Measurements from ENCODE around the gene PHYKPL.

PHYKPL gene

GRCh38 chr5:178232124-178232919, at the start of gene PHYKPL:
Gene PHYKPL (minus strand): TSS chr5:178232802. CDS start chr5:178232550, 252 bp downstream.
- DNase-seq (ENCODE audit: low read depth), result no peak

GRCh38 chr5:178282391-178282790, 49.8 kb upstream of the PHYKPL start:
- no peak for DNase-seq (ENCODE audit: low read depth)

DNA sequence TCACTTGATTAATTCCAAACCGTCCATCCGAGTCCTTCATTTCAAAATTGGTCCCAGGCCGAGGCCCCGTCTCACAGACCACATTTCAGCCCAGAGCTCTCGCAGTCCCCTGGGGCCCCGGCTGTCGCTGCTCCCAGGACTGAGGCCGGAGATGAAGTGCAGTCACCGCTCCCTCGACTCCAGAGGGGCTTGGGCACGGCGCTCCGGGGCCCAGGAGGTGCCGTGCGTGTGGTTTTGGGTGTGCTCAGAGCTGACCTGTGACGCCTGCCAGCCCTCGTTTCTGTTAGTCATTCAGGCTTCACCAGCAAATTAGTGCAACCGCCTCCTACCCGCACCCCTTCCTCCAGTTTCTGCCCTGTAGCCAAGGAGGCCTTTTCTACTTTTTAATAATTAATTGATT, 48.7 kb upstream of the PHYKPL start:
- DNase-seq (ENCODE audit: low read depth), result no peak

- DNase-seq (ENCODE audit: low read depth), result no peak
Observed at GRCh38 chr5:178280631-178281030, 48.0 kb upstream of the PHYKPL start.

- peak; percentile 11 for DNase-seq (ENCODE audit: low read depth)
Observed at GRCh38 chr5:178279723-178280438, 47.3 kb upstream of the PHYKPL start.

- DNase-seq (ENCODE audit: low read depth), result no peak
Observed at GRCh38 chr5:178279026-178279722, 46.6 kb upstream of the PHYKPL start.

DNA sequence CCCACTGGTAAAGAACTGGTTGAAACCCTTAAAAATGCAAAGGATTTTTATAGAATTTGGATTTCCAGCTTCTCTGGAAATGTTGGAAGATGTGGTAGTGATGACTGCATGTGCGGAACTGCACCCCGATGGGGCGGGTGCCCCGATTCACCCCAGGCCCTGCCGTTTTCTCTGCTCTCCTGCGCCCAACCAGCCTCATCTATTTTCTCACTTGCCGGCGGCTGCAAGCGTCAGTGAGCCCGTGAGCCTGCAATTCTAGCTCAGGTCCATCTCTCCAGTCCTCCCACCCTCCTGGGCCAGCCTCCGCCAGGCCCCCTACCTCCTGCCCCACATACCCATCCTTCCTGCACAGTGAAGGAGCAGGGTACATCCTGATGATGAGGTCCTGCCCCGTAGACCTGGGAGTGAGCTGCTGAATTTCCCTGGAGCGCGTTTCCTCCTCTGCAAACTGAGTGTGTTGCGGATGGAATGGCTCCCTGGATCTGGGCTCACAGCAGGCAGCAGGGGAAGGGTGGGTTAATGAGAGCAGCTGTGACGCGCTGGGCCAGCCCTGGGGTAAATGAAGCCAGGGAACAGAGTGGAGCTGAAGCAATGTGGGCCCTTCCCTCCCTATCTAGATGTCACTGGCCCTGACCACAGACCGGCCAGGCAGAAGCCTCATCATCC, 45.9 kb upstream of the PHYKPL start:
- no peak for DNase-seq (ENCODE audit: low read depth)

GRCh38 chr5:178277866-178278265, 45.3 kb upstream of the PHYKPL start:
- no peak for DNase-seq (ENCODE audit: low read depth)

GRCh38 chr5:178277346-178277745, 44.7 kb upstream of the PHYKPL start:
- DNase-seq (ENCODE audit: low read depth), result no peak

DNA sequence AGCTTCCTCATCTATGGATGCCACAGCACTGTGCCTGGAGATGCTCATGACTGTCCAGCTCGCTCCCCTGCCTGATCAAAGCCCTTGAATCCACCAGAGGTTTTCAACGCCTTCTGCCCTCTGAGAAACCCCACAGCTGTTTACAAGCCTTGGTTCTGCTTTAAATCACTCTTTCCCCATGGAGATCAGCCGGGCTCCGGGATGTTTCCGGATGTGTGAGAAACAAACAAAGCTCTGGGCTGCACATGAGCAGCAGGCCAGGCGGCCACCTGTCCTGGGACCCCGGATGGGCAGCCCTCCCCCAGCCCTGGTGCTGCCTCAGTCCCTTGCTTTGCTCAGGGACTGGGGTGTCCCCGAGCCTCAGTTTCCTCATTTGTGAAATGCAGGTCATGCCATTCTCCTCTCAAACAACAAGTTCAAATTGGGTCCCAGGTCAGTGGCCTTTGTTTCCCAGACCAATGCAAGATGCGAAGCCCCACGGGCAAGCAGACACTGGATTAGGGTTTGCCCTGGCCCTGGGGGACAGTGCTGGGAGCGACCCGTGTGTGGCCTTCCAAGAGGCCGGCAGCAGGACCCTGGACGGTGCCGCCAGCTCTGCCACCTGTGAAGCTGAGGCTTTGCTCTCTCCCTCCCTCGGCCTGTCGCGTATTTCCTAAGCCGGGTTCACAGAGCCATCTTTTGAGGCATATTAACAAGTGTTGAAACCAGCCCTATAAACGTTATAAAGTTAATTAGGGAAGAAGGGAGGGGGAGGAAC, 42.4 kb upstream of the PHYKPL start:
- DNase-seq (ENCODE audit: low read depth), result no peak

- no peak for DNase-seq (ENCODE audit: low read depth)
Observed at GRCh38 chr5:178273665-178274541, 41.3 kb upstream of the PHYKPL start.

GRCh38 chr5:178273041-178273440, 40.4 kb upstream of the PHYKPL start:
- no peak for DNase-seq (ENCODE audit: low read depth)

DNA sequence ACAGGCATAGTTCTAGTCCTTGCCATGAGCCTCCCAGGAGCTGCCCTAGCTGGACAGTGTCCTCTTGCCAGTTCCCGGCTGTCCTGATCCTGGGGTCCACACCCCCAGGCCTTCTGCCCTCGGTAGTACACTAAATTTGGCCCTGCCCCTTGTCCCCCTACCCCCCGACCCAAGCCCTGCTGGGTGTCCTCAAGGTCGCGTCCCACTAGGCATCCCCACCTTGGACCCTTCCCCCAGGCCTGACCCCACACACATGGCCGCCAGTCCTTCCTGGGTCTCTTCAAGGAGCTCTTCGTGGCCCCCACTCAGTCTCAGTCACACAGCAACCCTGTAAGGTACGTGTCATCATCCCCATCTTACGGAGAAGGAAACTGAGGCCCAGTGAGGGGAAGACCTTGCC, 40.0 kb upstream of the PHYKPL start:
- no peak for DNase-seq (ENCODE audit: low read depth)

DNA sequence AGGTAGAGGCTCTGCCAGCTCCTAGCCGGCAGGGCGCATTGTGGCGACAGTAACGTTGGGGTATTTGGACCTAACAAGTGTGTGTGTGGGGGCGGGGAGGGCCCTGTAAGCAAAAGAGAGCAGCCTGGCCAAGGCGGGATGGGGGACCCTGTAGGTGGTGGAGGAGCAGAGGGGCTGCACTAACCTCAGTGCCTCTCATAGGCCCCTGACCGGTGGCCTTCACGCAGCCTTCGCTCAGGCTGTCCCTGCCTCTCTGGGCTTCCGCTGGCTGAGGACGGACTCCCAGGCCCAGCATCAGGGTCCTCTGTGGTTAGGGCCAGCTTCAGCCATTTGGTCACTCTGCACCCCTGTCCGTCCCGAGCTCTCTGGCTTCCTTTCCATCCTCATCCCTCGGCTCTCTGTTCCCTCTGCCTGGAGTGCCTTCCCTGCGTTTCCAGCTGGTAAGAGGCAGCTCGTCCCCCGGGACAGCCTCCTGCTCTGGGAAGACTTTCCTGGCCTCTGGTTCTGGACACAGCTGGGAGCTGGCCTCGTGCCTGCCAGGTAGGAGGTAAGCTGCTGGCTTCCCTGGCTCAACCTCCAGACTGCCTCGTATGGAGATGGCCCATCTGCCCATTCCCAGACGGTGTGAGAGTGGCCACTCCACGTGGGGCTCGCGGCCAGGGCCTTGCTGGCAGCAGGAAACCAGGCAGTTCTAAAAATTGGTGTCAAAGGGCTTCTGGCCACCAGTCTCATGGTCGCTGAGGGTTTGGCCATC, 39.3 kb upstream of the PHYKPL start:
- DNase-seq (ENCODE audit: low read depth), result no peak

GRCh38 chr5:178271231-178271630, 38.6 kb upstream of the PHYKPL start:
- no peak for DNase-seq (ENCODE audit: low read depth)

DNA sequence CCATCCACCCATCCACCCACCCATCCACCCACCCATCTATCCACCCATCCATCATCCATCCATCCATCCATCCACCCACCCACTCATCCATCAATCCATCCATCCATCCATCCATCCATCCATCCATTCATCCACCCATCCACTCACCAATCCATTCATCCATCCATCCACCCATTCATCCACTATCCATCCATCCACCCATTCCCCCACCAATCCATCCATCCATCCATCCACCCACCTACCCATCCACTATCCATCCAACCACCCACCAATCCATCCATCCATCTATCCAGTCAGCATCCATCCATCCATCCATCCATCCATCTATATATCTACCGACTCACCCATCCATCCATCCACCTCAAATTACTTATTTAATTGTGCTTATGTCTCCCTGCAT, 36.9 kb upstream of the PHYKPL start:
- DNase-seq (ENCODE audit: low read depth), result no peak

GRCh38 chr5:178267876-178268275, 35.3 kb upstream of the PHYKPL start:
- DNase-seq (ENCODE audit: low read depth), result no peak

DNA sequence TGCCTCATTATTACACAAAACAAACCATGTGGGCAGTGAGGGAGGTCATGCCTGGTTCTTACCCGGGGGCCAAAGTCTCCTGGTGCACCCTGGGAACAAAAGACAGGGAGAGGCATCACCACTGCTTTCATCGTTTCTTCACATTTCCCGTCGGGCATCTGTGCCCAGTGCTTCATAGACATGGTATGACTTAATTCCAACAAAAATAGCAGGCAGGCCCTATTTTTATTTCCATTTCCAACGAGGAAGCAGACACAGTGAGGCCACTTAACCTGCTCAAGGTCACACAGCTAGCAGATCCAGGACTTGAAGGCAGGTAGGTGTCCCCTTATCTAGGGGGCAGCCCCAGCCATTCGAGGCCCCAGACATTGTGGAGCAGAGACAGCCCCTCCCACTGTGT, 34.6 kb upstream of the PHYKPL start:
- DNase-seq (ENCODE audit: low read depth), result no peak

GRCh38 chr5:178266581-178266980, 34.0 kb upstream of the PHYKPL start:
- DNase-seq (ENCODE audit: low read depth), result no peak

DNA sequence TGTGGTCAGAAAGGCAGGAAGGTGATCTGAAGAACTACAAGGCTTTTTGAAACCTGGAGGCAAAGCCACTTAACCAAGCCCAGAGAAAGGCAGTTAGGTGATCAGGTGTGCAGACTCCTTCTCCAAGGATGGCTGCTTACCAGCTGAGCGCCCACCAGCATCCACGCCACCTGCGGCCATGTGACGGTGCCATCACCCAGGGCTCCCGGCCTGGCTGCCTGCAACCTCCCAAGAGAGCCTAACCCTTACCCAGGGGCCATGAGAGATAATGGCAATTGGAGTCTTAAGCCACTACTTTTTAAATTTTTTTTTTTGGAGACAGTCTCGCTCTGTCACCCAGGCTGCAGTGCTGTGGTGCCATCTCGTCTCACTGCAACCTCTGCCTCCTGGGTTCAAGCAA, 33.1 kb upstream of the PHYKPL start:
- no peak for DNase-seq (ENCODE audit: low read depth)
